ENCODE data around the gene APOC3. TPM values are rescaled to one million over a fixed set of nuclear protein-coding genes. Genes with fewer than 3 reads are reported as not detected.

Gene APOC3
- total and polyA plus RNA-seq, 2 experiments from 2014 or later: not detected

DNA sequence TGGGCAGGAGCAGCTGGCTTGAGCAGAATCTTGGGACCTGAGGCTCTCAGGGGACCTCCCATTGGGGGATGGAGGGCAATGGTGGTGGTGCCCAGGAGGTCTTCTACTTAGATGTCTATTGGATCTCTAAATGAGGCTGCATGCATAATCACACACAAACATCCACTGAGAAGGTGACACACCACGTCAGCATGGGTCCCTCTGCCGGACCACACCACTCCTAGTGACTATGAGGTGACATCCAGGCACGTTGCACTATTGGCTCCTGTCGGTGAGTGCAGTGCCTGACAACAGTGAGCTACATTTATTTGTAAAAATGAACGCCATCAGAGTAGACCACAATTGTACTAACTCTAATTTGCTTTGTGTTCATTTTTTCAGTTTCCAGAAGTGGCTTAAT, 4.3 kb upstream of the APOC3 start (continued):
- TF ChIP-seq, protein P1, sequence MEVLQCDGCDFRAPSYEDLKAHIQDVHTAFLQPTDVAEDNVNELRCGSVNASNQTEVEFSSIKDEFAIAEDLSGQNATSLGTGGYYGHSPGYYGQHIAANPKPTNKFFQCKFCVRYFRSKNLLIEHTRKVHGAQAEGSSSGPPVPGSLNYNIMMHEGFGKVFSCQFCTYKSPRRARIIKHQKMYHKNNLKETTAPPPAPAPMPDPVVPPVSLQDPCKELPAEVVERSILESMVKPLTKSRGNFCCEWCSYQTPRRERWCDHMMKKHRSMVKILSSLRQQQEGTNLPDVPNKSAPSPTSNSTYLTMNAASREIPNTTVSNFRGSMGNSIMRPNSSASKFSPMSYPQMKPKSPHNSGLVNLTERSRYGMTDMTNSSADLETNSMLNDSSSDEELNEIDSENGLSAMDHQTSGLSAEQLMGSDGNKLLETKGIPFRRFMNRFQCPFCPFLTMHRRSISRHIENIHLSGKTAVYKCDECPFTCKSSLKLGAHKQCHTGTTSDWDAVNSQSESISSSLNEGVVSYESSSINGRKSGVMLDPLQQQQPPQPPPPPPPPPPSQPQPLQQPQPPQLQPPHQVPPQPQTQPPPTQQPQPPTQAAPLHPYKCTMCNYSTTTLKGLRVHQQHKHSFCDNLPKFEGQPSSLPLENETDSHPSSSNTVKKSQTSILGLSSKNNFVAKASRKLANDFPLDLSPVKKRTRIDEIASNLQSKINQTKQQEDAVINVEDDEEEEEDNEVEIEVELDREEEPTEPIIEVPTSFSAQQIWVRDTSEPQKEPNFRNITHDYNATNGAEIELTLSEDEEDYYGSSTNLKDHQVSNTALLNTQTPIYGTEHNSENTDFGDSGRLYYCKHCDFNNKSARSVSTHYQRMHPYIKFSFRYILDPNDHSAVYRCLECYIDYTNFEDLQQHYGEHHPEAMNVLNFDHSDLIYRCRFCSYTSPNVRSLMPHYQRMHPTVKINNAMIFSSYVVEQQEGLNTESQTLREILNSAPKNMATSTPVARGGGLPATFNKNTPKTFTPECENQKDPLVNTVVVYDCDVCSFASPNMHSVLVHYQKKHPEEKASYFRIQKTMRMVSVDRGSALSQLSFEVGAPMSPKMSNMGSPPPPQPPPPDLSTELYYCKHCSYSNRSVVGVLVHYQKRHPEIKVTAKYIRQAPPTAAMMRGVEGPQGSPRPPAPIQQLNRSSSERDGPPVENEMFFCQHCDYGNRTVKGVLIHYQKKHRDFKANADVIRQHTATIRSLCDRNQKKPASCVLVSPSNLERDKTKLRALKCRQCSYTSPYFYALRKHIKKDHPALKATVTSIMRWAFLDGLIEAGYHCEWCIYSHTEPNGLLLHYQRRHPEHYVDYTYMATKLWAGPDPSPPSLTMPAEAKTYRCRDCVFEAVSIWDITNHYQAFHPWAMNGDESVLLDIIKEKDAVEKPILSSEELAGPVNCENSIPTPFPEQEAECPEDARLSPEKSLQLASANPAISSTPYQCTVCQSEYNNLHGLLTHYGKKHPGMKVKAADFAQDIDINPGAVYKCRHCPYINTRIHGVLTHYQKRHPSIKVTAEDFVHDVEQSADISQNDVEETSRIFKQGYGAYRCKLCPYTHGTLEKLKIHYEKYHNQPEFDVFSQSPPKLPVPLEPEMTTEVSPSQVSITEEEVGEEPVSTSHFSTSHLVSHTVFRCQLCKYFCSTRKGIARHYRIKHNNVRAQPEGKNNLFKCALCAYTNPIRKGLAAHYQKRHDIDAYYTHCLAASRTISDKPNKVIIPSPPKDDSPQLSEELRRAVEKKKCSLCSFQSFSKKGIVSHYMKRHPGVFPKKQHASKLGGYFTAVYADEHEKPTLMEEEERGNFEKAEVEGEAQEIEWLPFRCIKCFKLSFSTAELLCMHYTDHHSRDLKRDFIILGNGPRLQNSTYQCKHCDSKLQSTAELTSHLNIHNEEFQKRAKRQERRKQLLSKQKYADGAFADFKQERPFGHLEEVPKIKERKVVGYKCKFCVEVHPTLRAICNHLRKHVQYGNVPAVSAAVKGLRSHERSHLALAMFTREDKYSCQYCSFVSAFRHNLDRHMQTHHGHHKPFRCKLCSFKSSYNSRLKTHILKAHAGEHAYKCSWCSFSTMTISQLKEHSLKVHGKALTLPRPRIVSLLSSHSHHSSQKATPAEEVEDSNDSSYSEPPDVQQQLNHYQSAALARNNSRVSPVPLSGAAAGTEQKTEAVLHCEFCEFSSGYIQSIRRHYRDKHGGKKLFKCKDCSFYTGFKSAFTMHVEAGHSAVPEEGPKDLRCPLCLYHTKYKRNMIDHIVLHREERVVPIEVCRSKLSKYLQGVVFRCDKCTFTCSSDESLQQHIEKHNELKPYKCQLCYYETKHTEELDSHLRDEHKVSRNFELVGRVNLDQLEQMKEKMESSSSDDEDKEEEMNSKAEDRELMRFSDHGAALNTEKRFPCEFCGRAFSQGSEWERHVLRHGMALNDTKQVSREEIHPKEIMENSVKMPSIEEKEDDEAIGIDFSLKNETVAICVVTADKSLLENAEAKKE (CRISPR knock-in tag; IDR thresholded peaks at IDR 0.05): no peak

DNA sequence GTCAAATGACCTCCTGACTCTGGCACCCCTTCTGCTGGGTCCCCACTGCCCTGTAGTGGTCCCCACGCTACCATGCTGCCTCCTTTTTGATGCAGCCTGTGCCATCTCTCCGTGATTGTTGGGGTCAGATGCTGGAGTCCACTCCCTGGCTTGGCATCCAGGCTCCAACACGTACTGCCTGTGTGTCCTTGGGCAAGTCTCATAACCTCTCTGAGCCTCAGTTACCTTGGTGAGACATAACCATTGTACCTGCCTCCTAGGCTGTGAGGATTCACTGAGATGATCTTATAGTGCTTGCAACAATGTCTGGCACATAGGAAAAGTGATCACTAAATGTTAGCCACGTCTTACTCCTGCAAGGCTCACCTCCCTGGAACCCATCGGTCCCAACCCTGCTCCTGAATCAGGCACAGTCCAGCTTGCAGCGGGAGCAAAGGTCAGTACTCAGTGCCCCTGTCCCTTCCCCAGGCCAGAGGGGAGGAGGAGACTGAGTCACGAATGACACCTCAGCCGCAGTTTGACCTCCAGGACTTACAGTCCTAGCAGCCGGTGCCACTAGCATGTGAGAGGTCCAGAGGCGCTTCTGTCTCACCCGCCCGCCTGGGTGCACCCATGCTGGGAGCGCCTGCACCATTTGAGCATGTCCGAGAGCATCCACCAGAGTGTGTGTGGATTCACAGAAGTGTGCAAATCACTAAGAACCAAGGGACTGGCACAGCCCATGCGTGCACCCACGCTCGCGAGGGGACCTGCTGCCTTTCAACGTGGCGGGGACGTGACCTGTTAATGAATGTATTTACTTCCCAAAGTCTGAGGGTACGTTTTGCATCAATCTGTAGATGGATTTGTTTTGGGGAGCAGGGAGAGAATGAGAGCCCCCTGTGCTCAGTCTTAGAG, 3.6 kb upstream of the APOC3 start:
- Mint-ChIP-seq H3K4me1 (peaks cover 5% of the 10 kb centered on the region), H3K9me3 (no peaks in the 10 kb centered on the region), H3K4me3 (no peak overlapping the region), H3K36me3 (ENCODE audit: low read depth) (no peaks in the 10 kb centered on the region), H3K27ac (no peak overlapping the region), H3K27me3 (ENCODE audit: insufficient read depth, low read depth, poor library complexity) (no peaks in the 10 kb centered on the region)
- no peaks in the 10 kb centered on the region for H4K20me1 ChIP-seq (replicated peaks; ENCODE audit: insufficient read depth)
- no peaks in the 10 kb centered on the region for H3K4me1 ChIP-seq (ENCODE audit: insufficient read depth)
- H3K4me3 ChIP-seq: no peak overlapping the region
- ATAC-seq: no peak
- H3F3A ChIP-seq (replicated peaks; ENCODE audit: low read depth): no peaks in the 10 kb centered on the region
- H3K4me2 ChIP-seq: no peak overlapping the region
- H3K79me2 ChIP-seq (replicated peaks; ENCODE audit: insufficient read depth): no peaks in the 10 kb centered on the region
- no peak overlapping the region for H3K27ac ChIP-seq (ENCODE audit: low read depth)
- H2AFZ ChIP-seq: no peak overlapping the region
- no peaks in the 10 kb centered on the region for H3K36me3 ChIP-seq (ENCODE audit: insufficient read depth)
- no peak for DNase-seq (ENCODE audit: low spot score)
- H3K9me2 ChIP-seq (ENCODE audit: insufficient read depth): no peaks in the 10 kb centered on the region
- no peaks in the 10 kb centered on the region for H3K27me3 ChIP-seq (ENCODE audit: insufficient read depth)
- TF ChIP-seq POLR2AphosphoS5 (IDR thresholded peaks at IDR 0.05; ENCODE audit: low read depth) (no peak), JUNB (IDR thresholded peaks at IDR 0.05; ENCODE audit: unreplicated experiment) (no peak), ZNF114 (CRISPR knock-in tag; IDR thresholded peaks at IDR 0.05) (no peak), ZNF331 (CRISPR knock-in tag; IDR thresholded peaks at IDR 0.05; ENCODE audit: low read depth) (no peak), CREB1 (CRISPR knock-in tag; IDR thresholded peaks at IDR 0.05; ENCODE audit: low read depth) (no peak)
- TF ChIP-seq, protein P2, sequence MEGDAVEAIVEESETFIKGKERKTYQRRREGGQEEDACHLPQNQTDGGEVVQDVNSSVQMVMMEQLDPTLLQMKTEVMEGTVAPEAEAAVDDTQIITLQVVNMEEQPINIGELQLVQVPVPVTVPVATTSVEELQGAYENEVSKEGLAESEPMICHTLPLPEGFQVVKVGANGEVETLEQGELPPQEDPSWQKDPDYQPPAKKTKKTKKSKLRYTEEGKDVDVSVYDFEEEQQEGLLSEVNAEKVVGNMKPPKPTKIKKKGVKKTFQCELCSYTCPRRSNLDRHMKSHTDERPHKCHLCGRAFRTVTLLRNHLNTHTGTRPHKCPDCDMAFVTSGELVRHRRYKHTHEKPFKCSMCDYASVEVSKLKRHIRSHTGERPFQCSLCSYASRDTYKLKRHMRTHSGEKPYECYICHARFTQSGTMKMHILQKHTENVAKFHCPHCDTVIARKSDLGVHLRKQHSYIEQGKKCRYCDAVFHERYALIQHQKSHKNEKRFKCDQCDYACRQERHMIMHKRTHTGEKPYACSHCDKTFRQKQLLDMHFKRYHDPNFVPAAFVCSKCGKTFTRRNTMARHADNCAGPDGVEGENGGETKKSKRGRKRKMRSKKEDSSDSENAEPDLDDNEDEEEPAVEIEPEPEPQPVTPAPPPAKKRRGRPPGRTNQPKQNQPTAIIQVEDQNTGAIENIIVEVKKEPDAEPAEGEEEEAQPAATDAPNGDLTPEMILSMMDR (conservative IDR thresholded peaks at IDR 0.05; ENCODE audit: low read depth in 2 of 2): no peak

Measured in GM23338 (cell line).